Duodenal mucosa (tissue), 2 donors: ENCODE data around the gene RALGAPA1.
"Not testable (repeated sequence)": the region's sequence is repeated elsewhere in the genome, so short reads cannot be mapped to it uniquely, and the experiment has no call there.

ENCODE experiments used
- H3K27ac ChIP-seq: one replicate; pipeline ENCODE4 v1.7.0; 2013; ENCODE audit warnings: low read depth, low read length
- H3K27me3 ChIP-seq, 2 donors: one replicate each; pipeline ENCODE4 v1.7.0; 2013; ENCODE audit warnings: low read length in 2 of 2, control low read depth in 1 of 2; ENCODE audit not compliant: insufficient read depth in 2 of 2, control insufficient read depth in 1 of 2
- H3K36me3 ChIP-seq, 2 donors: one replicate each; pipeline ENCODE4 v1.7.0; 2013; ENCODE audit warnings: low read length in 2 of 2, control low read depth in 1 of 2; ENCODE audit not compliant: insufficient read depth in 2 of 2, control insufficient read depth in 1 of 2
- H3K4me1 ChIP-seq, 2 donors: one replicate each; pipeline ENCODE4 v1.7.0; 2013; ENCODE audit warnings: low read length in 2 of 2, control low read depth in 1 of 2; ENCODE audit not compliant: insufficient read depth in 2 of 2, control insufficient read depth in 1 of 2
- H3K4me3 ChIP-seq, 2 donors: one replicate each; pipeline ENCODE4 v1.7.0; 2013; ENCODE audit warnings: low read length in 2 of 2, low read depth in 1 of 2
- H3K9ac ChIP-seq, 2 donors: one replicate each; pipeline ENCODE4 v1.7.0; 2013; ENCODE audit warnings: low read length in 2 of 2, low read depth in 1 of 2
- H3K9me3 ChIP-seq, 2 donors: one replicate each; pipeline ENCODE4 v1.7.0; 2013; ENCODE audit warnings: low read length in 2 of 2, control low read depth in 1 of 2; ENCODE audit not compliant: control insufficient read depth in 1 of 2

The RALGAPA1 gene

GRCh38 chr14:35637851-35638250 is 171.2 kb downstream of the RALGAPA1 start:
- no peaks in the 10 kb centered on the region for H3K4me1 ChIP-seq
- H3K27ac ChIP-seq: no peak overlapping the region
- H3K27me3 ChIP-seq: no peaks in the 10 kb centered on the region
- peaks cover 4 to 25% of the 10 kb centered on the region in 2 donors for H3K36me3 ChIP-seq
- H3K9me3 ChIP-seq: peaks cover 2 to 3% of the 10 kb centered on the region in 2 donors
- H3K9ac ChIP-seq: no peak overlapping the region
- no peak overlapping the region for H3K4me3 ChIP-seq

DNA sequence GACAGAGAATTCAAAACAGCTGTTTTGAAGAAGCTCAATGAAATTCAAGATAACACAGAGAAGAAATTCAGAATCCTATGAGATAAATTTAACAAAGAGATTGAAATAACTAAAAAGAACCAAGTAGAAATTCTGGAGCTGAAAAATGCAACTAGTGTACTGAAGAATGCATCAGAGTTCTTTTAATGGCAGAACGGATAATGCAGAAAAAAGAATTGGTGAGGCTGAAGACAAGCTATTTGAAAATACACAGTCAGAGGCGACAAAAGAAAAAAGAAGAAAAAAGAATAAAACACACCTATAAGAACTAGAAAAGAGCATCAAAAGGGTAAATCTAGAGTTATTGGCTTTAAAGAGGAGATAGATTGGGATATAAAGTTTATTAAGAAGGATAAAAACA is 171.8 kb downstream of the RALGAPA1 start:
- no peak overlapping the region for H3K9ac ChIP-seq
- no peaks in the 10 kb centered on the region for H3K27me3 ChIP-seq
- H3K4me3 ChIP-seq: no peak overlapping the region
- H3K9me3 ChIP-seq: peaks cover 0 to 3% of the 10 kb centered on the region in 2 donors
- H3K27ac ChIP-seq: no peak overlapping the region
- peaks cover 0 to 19% of the 10 kb centered on the region in 2 donors for H3K36me3 ChIP-seq
- H3K4me1 ChIP-seq: no peaks in the 10 kb centered on the region

DNA sequence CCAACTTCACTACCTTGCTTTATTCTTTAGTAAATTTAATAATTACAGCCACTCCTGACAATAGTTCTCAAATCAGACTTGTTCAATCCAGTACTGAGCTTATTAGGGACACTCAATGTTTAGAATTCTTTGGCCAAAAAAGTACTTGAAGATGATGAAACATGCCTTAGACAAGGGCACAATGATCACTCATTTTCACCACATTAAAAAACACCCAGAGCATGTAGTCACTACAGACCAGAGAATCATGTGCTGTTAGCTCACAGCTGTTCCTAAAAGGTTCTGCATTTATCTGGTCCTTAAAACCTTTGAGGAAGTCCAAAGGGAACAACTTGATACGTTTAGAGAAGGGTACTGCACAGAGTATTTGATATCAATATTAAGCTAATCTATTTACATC is 176.4 kb downstream of the RALGAPA1 start:
- H3K9ac ChIP-seq: no peak overlapping the region
- H3K36me3 ChIP-seq: peaks cover 0 to 8% of the 10 kb centered on the region in 2 donors
- H3K4me3 ChIP-seq: no peak overlapping the region
- no peaks in the 10 kb centered on the region for H3K9me3 ChIP-seq
- no peaks in the 10 kb centered on the region for H3K27me3 ChIP-seq
- H3K27ac ChIP-seq: no peak overlapping the region
- no peaks in the 10 kb centered on the region for H3K4me1 ChIP-seq

DNA sequence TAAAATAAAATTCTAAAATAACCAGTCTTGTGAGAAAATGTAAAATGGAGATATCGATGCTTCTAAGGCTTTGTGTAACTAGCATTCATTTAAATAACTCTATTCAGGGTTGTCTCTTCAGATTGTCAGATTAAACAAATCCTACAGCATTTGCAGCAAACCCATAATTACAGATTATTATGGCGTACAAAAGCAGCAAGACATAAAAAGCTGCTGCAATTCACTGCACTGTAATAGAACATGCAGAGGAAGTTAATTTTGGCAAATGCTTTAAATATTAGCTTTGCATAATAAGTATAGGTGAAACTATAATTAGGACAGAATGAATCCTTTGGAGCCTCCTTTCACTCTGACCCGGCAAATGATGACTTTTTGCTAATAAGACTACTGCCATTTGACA is 176.8 kb downstream of the RALGAPA1 start:
- H3K27me3 ChIP-seq: no peaks in the 10 kb centered on the region
- no peak overlapping the region for H3K9ac ChIP-seq
- H3K27ac ChIP-seq: no peak overlapping the region
- peaks cover 0 to 4% of the 10 kb centered on the region in 2 donors for H3K36me3 ChIP-seq
- H3K4me1 ChIP-seq: no peaks in the 10 kb centered on the region
- H3K4me3 ChIP-seq: no peak overlapping the region
- no peaks in the 10 kb centered on the region for H3K9me3 ChIP-seq

GRCh38 chr14:35631071-35631805 is 177.9 kb downstream of the RALGAPA1 start:
- H3K4me1 ChIP-seq: no peaks in the 10 kb centered on the region
- peaks cover 0 to 3% of the 10 kb centered on the region in 2 donors for H3K36me3 ChIP-seq
- no peaks in the 10 kb centered on the region for H3K9me3 ChIP-seq
- H3K4me3 ChIP-seq: no peak overlapping the region
- no peaks in the 10 kb centered on the region for H3K27me3 ChIP-seq
- H3K27ac ChIP-seq: no peak overlapping the region
- H3K9ac ChIP-seq: no peak overlapping the region

DNA sequence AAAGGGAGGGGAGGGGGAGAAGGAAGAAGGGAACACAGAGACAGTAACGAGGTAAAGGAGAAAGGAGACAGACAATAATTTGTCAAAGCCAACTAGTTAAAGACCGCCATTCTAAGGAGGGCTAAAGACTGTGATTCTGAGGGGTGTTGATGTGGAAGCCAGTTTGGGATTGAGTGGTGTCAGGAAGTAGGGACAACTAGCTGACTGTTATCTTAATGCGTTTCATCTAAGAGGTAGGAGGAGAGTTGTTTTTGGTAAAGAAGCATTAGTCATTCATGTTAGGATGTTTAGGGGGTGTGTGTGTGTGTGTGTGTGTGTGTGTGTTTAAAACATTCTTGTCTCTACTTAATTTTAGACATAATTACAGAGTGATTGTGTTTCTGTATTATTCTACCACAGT is 180.1 kb downstream of the RALGAPA1 start:
- no peaks in the 10 kb centered on the region for H3K4me1 ChIP-seq
- H3K9me3 ChIP-seq: no peaks in the 10 kb centered on the region
- no peaks in the 10 kb centered on the region for H3K27me3 ChIP-seq
- no peak overlapping the region for H3K9ac ChIP-seq
- H3K4me3 ChIP-seq: no peak overlapping the region
- H3K36me3 ChIP-seq: no peaks in the 10 kb centered on the region
- H3K27ac ChIP-seq: no peak overlapping the region

GRCh38 chr14:35626947-35627346 is 182.1 kb downstream of the RALGAPA1 start:
- H3K9me3 ChIP-seq, H3K4me3 ChIP-seq, H3K4me1 ChIP-seq, H3K9ac ChIP-seq, H3K27ac ChIP-seq, H3K27me3 ChIP-seq, H3K36me3 ChIP-seq: not testable (repeated sequence)

DNA sequence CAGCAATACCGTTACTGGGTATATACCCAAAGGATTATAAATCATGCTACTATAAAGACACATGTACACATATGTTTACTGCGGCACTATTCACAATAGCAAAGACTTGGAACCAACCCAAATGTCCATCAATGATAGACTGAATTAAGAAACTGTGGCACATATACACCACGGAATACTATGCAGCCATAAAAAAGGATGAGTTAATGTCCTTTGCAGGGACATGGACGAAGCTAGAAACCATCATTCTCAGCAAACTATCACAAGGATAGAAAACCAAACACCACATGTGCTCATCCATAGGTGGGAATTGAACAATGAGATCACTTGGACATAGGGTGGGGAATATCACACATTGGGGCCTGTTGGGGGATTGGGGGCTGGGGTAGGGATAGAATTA is 187.1 kb downstream of the RALGAPA1 start:
- not testable (repeated sequence) for H3K9me3 ChIP-seq, H3K36me3 ChIP-seq

GRCh38 chr14:35619998-35620397 is 189.1 kb downstream of the RALGAPA1 start:
- H3K27ac ChIP-seq, H3K4me3 ChIP-seq, H3K27me3 ChIP-seq, H3K9me3 ChIP-seq, H3K36me3 ChIP-seq, H3K4me1 ChIP-seq, H3K9ac ChIP-seq: not testable (repeated sequence)

More for the DNA sequence above, 187.1 kb downstream of the RALGAPA1 start:
- H3K9ac ChIP-seq, H3K4me1 ChIP-seq, H3K27me3 ChIP-seq, H3K27ac ChIP-seq, H3K4me3 ChIP-seq: not testable (repeated sequence)

GRCh38 chr14:35619461-35619860 is 189.6 kb downstream of the RALGAPA1 start:
- H3K27ac ChIP-seq, H3K9ac ChIP-seq, H3K9me3 ChIP-seq, H3K4me3 ChIP-seq, H3K36me3 ChIP-seq, H3K4me1 ChIP-seq, H3K27me3 ChIP-seq: not testable (repeated sequence)
